HepG2 (cell line): Measurements from ENCODE around the gene PPM1H. TPM values are rescaled to one million over a fixed set of nuclear protein-coding genes. Genes with fewer than 3 reads are reported as not detected.

Experiments
- AGO1 ChIP-seq: fragments of 200-400 bp; formaldehyde crosslinking; IDR thresholded peaks from 2 replicates; pipeline ENCODE4 v1.6.1; 2017; ENCODE audit warnings: mild to moderate bottlenecking, low read depth, low read length, moderate library complexity; ENCODE audit not compliant: poor library complexity, severe bottlenecking
- EEA1 ChIP-seq: sonication (generic); formaldehyde crosslinking; IDR thresholded peaks from 2 replicates; pipeline ENCODE4 v1.5.1; 2020; ENCODE audit warnings: mild to moderate bottlenecking, missing genetic modification reagents, borderline replicate concordance
- ELF3 ChIP-seq: IDR thresholded peaks from 2 replicates; pipeline ENCODE4 v1.6.1; 2016; ENCODE audit warnings: missing genetic modification reagents, missing compliant biosample characterization
- FOXP4 ChIP-seq: sonication (generic); formaldehyde crosslinking; IDR thresholded peaks from 2 replicates; pipeline ENCODE4 v1.4.0; 2020; ENCODE audit warnings: missing genetic modification reagents
- HNRNPUL1 ChIP-seq: fragments of 200-400 bp; formaldehyde crosslinking; IDR thresholded peaks from 2 replicates; pipeline ENCODE4 v1.6.1; 2017; ENCODE audit warnings: low read depth, mild to moderate bottlenecking, low read length, moderate library complexity
- MIER3 ChIP-seq: IDR thresholded peaks from 2 replicates; pipeline ENCODE4 v1.6.1; 2016; ENCODE audit warnings: missing compliant biosample characterization, borderline replicate concordance
- MTERF4 ChIP-seq: sonication (generic); formaldehyde crosslinking; IDR thresholded peaks from 2 replicates; pipeline ENCODE4 v1.8.0; 2023; ENCODE audit warnings: mild to moderate bottlenecking, missing genetic modification reagents
- MTF2 ChIP-seq: sonication (generic); formaldehyde crosslinking; IDR thresholded peaks from 2 replicates; pipeline ENCODE4 v1.5.0; 2020; ENCODE audit warnings: missing genetic modification reagents, borderline replicate concordance
- MXI1 ChIP-seq: IDR thresholded peaks from 3 replicates; pipeline ENCODE4 v1.6.1; 2012; ENCODE audit warnings: low read depth, low read length, inconsistent platforms, borderline replicate concordance
- NR1H2 ChIP-seq: sonication (generic); formaldehyde crosslinking; IDR thresholded peaks from 2 replicates; pipeline ENCODE4 v1.8.1; 2022; ENCODE audit warnings: low read depth, missing genetic modification reagents, borderline replicate concordance
- PHF21A ChIP-seq: sonication (generic); formaldehyde crosslinking; IDR thresholded peaks from 2 replicates; pipeline ENCODE4 v1.5.0; 2020; ENCODE audit warnings: mild to moderate bottlenecking, missing genetic modification reagents
- PITX1 ChIP-seq: sonication (generic); formaldehyde crosslinking; IDR thresholded peaks from 2 replicates; pipeline ENCODE4 v1.5.1; 2020; ENCODE audit warnings: mild to moderate bottlenecking, missing genetic modification reagents
- PPARG ChIP-seq: conservative IDR thresholded peaks from 2 replicates; pipeline ENCODE4 v1.6.1; 2016; ENCODE audit warnings: missing biosample characterization, missing genetic modification reagents
- RARG ChIP-seq: sonication (generic); formaldehyde crosslinking; IDR thresholded peaks from 2 replicates; pipeline ENCODE4 v1.4.0; 2020; ENCODE audit warnings: low read depth, mild to moderate bottlenecking, missing genetic modification reagents
- SP140L ChIP-seq: sonication (generic); formaldehyde crosslinking; IDR thresholded peaks from 2 replicates; pipeline ENCODE4 v1.4.0; 2020; ENCODE audit warnings: missing genetic modification reagents, borderline replicate concordance
- TFDP1 ChIP-seq: IDR thresholded peaks from 2 replicates; pipeline ENCODE4 v1.6.1; 2016; ENCODE audit warnings: missing compliant biosample characterization, missing genetic modification reagents, borderline replicate concordance
- ZNF276 ChIP-seq: sonication (generic); formaldehyde crosslinking; IDR thresholded peaks from 2 replicates; pipeline ENCODE4 v1.4.0; 2020; ENCODE audit warnings: mild to moderate bottlenecking, low read depth, missing genetic modification reagents
- ZNF451 ChIP-seq: sonication (generic); formaldehyde crosslinking; IDR thresholded peaks from 2 replicates; pipeline ENCODE4 v1.5.0; 2020; ENCODE audit warnings: mild to moderate bottlenecking, missing genetic modification reagents
- ZNF605 ChIP-seq: sonication (generic); formaldehyde crosslinking; IDR thresholded peaks from 2 replicates; pipeline ENCODE4 v1.8.0; 2022; ENCODE audit warnings: mild to moderate bottlenecking, missing genetic modification reagents
- ZNF644 ChIP-seq: IDR thresholded peaks from 2 replicates; pipeline ENCODE4 v1.6.1; 2016; ENCODE audit warnings: low read depth
- polyA plus RNA-seq, 8 experiments: library from polyadenylated mRNA; depleted of rRNA in 3 of 8; stranded (reverse) in 7 of 8; unstranded in 1 of 8; fragments of >200 nt; fragmentation: Illumina TruSeq in 4 of 8; extraction: Trizol in 4 of 8; gene quantifications; 2 replicates each; pipeline versions ENCODE4 v1.2.1 to v1.2.3, GENCODE V29; 2011 to 2016; ENCODE audit warnings: low read depth in 4 of 8, missing spikeins in 1 of 8, mixed read lengths in 1 of 8; ENCODE audit not compliant: insufficient read depth in 1 of 8
- total RNA-seq, 5 experiments: library from RNA; depleted of rRNA; stranded (reverse); fragments of >200 nt; fragmentation: Illumina TruSeq; extraction: Trizol; gene quantifications; 2 replicates each; pipeline ENCODE4 v1.2.3, GENCODE V29; 2016; ENCODE audit warnings: low read depth in 1 of 5
- TF ChIP-seq, protein P1 (sequence below): sonication (generic); formaldehyde crosslinking; IDR thresholded peaks from 2 replicates; pipeline ENCODE4 v1.5.1; 2020; ENCODE audit warnings: missing genetic modification reagents, mild to moderate bottlenecking, borderline replicate concordance

The PPM1H gene
- total and polyA plus RNA-seq, 2 of the 13 experiments (the other 11 are each of a cell fraction or from before 2014, with no cell fraction given): 29.1 to 38.1 TPM

- no peak for TF ChIP-seq RARG (CRISPR knock-in tag)
- no peak for TF ChIP-seq HNRNPUL1
- no peak for TF ChIP-seq MTF2 (CRISPR knock-in tag)
- peak; percentile 94 for TF ChIP-seq ELF3
- peak; percentile 48 for TF ChIP-seq PITX1 (CRISPR knock-in tag)
- TF ChIP-seq MXI1: no peak
- no peak for TF ChIP-seq EEA1 (CRISPR knock-in tag)
- 0 out of 2 replicates have a peak, but pooled peaks have one; percentile 64 for TF ChIP-seq ZNF644 (CRISPR knock-in tag)
- no peak for TF ChIP-seq SP140L (CRISPR knock-in tag)
- TF ChIP-seq FOXP4 (CRISPR knock-in tag): peak; percentile 90
- peak; percentile 72 for TF ChIP-seq PHF21A (CRISPR knock-in tag)
- TF ChIP-seq ZNF605 (CRISPR knock-in tag): no peak
- TF ChIP-seq ZNF451: no peak
- TF ChIP-seq, protein P1, sequence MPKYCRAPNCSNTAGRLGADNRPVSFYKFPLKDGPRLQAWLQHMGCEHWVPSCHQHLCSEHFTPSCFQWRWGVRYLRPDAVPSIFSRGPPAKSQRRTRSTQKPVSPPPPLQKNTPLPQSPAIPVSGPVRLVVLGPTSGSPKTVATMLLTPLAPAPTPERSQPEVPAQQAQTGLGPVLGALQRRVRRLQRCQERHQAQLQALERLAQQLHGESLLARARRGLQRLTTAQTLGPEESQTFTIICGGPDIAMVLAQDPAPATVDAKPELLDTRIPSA: no peak
- peak; percentile 47; the same call in 1 of the 2 replicates for TF ChIP-seq PPARG (CRISPR knock-in tag)
- TF ChIP-seq NR1H2: no peak
- TF ChIP-seq MTERF4 (CRISPR knock-in tag): no peak
- no peak for TF ChIP-seq ZNF276 (CRISPR knock-in tag)
- TF ChIP-seq TFDP1 (CRISPR knock-in tag): no peak
- TF ChIP-seq AGO1: no peak
- TF ChIP-seq MIER3 (CRISPR knock-in tag): no peak
Measured at GRCh38 chr12:62891805-62892549, 43.0 kb downstream of the PPM1H start (continued).
